Trophoblast cell (in vitro differentiated cells and primary cell): ENCODE results near the gene DNASE1L2.

Experiments used
- DNase-seq, 2 donors: peaks; one replicate each; pipeline ENCODE4 v3.0.0-alpha.2; 2016
- H2AFZ ChIP-seq: 2 replicates; pipeline ENCODE4 v1.6.1; 2013; ENCODE audit warnings: low read length, moderate library complexity, mild to moderate bottlenecking; ENCODE audit not compliant: insufficient read depth, poor library complexity
- H2AK5ac ChIP-seq: 2 replicates; pipeline ENCODE4 v1.6.1; 2013; ENCODE audit warnings: mild to moderate bottlenecking, low read length
- H2BK120ac ChIP-seq: 2 replicates; pipeline ENCODE4 v1.6.1; 2013; ENCODE audit warnings: low read length, mild to moderate bottlenecking, moderate library complexity; ENCODE audit not compliant: insufficient read depth, poor library complexity
- H2BK12ac ChIP-seq: 2 replicates; pipeline ENCODE4 v1.6.1; 2013; ENCODE audit warnings: mild to moderate bottlenecking, low read length, moderate library complexity
- H2BK5ac ChIP-seq: 2 replicates; pipeline ENCODE4 v1.6.1; 2013; ENCODE audit warnings: low read length, low read depth, moderate library complexity, mild to moderate bottlenecking; ENCODE audit not compliant: poor library complexity
- H3K14ac ChIP-seq: 2 replicates; pipeline ENCODE4 v1.6.1; 2013; ENCODE audit warnings: mild to moderate bottlenecking, low read length
- H3K18ac ChIP-seq: 2 replicates; pipeline ENCODE4 v1.6.1; 2013; ENCODE audit warnings: mild to moderate bottlenecking, low read length
- H3K23ac ChIP-seq: 2 replicates; pipeline ENCODE4 v1.6.1; 2013; ENCODE audit warnings: low read length
- H3K27ac ChIP-seq: 2 replicates; pipeline ENCODE4 v1.5.1; 2013; ENCODE audit warnings: low read depth, mild to moderate bottlenecking, inconsistent platforms, low read length, moderate library complexity
- H3K27me3 ChIP-seq: 2 replicates; pipeline ENCODE4 v1.6.1; 2013; ENCODE audit warnings: inconsistent platforms, mild to moderate bottlenecking, low read length, moderate library complexity; ENCODE audit not compliant: insufficient read depth
- H3K36me3 ChIP-seq, 2 experiments: 1 replicate in 1 of 2; 2 replicates in 1 of 2; pipeline ENCODE4 v1.6.1; 2013; ENCODE audit warnings: low read length in 2 of 2, mild to moderate bottlenecking in 2 of 2, moderate library complexity in 1 of 2; ENCODE audit not compliant: insufficient read depth in 2 of 2, control insufficient read depth in 1 of 2
- H3K4ac ChIP-seq: 2 replicates; pipeline ENCODE4 v1.6.1; 2013; ENCODE audit warnings: low read depth, mild to moderate bottlenecking, low read length, moderate library complexity
- H3K4me1 ChIP-seq, 2 experiments: 1 replicate in 1 of 2; 2 replicates in 1 of 2; pipeline ENCODE4 v1.6.1; 2013; ENCODE audit warnings: low read length in 2 of 2, mild to moderate bottlenecking in 2 of 2, moderate library complexity in 1 of 2; ENCODE audit not compliant: insufficient read depth in 2 of 2, control insufficient read depth in 1 of 2
- H3K4me2 ChIP-seq: 2 replicates; pipeline ENCODE4 v1.6.1; 2013; ENCODE audit warnings: inconsistent platforms, mild to moderate bottlenecking, low read length, moderate library complexity
- H3K4me3 ChIP-seq: 2 replicates; pipeline ENCODE4 v1.5.1; 2013; ENCODE audit warnings: mild to moderate bottlenecking, low read depth, low read length, inconsistent platforms
- H3K79me1 ChIP-seq: one replicate; pipeline ENCODE4 v1.6.1; 2013; ENCODE audit warnings: low read length
- H3K79me2 ChIP-seq: 2 replicates; pipeline ENCODE4 v1.6.1; 2013; ENCODE audit warnings: low read length, mild to moderate bottlenecking; ENCODE audit not compliant: control insufficient read depth, insufficient read depth, poor library complexity
- H3K9ac ChIP-seq: 2 replicates; pipeline ENCODE4 v1.6.1; 2013; ENCODE audit warnings: mild to moderate bottlenecking, low read length
- H3K9me3 ChIP-seq: 2 replicates; pipeline ENCODE4 v1.6.1; 2013; ENCODE audit warnings: low read depth, mild to moderate bottlenecking, control low read depth, inconsistent platforms, low read length; ENCODE audit not compliant: insufficient read depth
- H4K12ac ChIP-seq: 2 replicates; pipeline ENCODE4 v1.6.1; 2013; ENCODE audit warnings: low read depth, mild to moderate bottlenecking, low read length, moderate library complexity
- H4K8ac ChIP-seq: 2 replicates; pipeline ENCODE4 v1.6.1; 2013; ENCODE audit warnings: low read depth, mild to moderate bottlenecking, low read length, moderate library complexity
- H4K91ac ChIP-seq: one replicate; pipeline ENCODE4 v1.6.1; 2013; ENCODE audit warnings: low read depth, mild to moderate bottlenecking, low read length, moderate library complexity
- WGBS: extraction: QIAGEN DNeasy Blood & Tissue Kit; methylation state at CpG from one replicate; pipeline ENCODE4 v1.1.7; 2013; ENCODE audit warnings: missing lambda C conversion rate; ENCODE audit not compliant: insufficient read length, insufficient coverage; ENCODE audit errors: extremely low coverage; 5-methylcytosine and 5-hydroxymethylcytosine counted together

DNASE1L2 gene

DNA sequence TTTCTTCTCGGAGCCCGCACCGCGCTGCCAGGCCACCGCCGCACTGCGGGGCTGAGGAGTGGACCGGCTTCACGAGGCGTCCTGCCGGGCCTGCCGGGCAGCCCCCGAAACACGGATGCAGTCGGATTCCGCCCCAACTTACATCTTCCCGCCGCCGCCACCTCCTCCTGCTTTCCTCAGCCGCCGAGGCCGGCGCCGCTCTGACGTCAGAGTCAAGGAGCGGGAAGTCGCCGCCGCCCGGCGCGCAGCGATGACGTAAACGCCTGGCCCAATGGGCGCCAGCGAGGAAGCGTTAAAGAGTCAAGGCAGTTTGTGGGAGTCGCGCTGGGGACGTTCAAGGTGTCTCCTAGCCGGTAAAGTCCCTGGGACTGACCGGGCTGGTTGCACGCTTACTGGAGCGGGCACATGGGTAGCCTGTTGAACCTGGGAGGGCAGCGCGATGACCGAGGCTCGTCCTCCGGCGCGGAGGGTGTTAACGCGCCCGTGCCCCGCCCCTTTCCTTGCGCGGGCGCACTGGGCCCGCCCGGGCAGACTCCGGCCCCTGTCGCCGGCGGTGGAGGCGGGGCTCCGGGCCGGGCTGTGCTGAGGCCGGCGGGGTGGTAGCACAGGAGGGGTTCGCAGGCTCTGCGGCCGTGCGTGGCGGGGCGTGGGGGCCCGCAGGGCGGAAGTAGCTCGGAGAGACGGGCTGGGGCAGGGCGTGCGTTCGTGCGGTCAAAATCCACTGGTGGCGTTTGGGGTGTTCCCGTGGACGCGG, 31.8 kb downstream of the DNASE1L2 start, which contains the start of gene RNPS1:
TSS of gene RNPS1 (minus strand) at position 214 of the 754 bp plus-strand sequence. CDS start 3,483 bp downstream, outside the sequence.
- peak within 1 kb of the TSS; percentile 95 for H4K8ac ChIP-seq
- no CpG with 5 or more reads among the region's 88 CpGs for WGBS
- peaks cover 16 to 20% of the 10 kb centered on the region in 2 experiments for H3K36me3 ChIP-seq
- peak within 1 kb of the TSS; percentile 97 for H2BK5ac ChIP-seq
- peak within 1 kb of the TSS; percentile 94 for H2BK120ac ChIP-seq
- peak within 1 kb of the TSS; percentile 100 for H3K4me2 ChIP-seq
- peak within 1 kb of the TSS; percentile 78 for H4K12ac ChIP-seq
- H3K23ac ChIP-seq: no peak within 1 kb of the TSS
- H3K14ac ChIP-seq: peak within 1 kb of the TSS; percentile 95
- H2AK5ac ChIP-seq: peak within 1 kb of the TSS; percentile 95
- peaks cover 32% of the 10 kb centered on the region for H3K79me2 ChIP-seq
- no peaks in the 10 kb centered on the region for H3K9me3 ChIP-seq
- H3K79me1 ChIP-seq: peaks cover 15% of the 10 kb centered on the region
- peak within 1 kb of the TSS; percentile 95 for H3K18ac ChIP-seq
- peak within 1 kb of the TSS; percentile 97 for H3K9ac ChIP-seq
- DNase-seq: peak; percentile 95 to 99
- peak within 1 kb of the TSS; percentile 96 for H3K27ac ChIP-seq
- H3K4me3 ChIP-seq: peak within 1 kb of the TSS; percentile 88
- no peaks in the 10 kb centered on the region for H3K27me3 ChIP-seq
- peak within 1 kb of the TSS; percentile 93 for H2AFZ ChIP-seq
- H3K4ac ChIP-seq: peak within 1 kb of the TSS; percentile 97
- H4K91ac ChIP-seq: peak within 1 kb of the TSS; percentile 93
- peaks cover 3 to 9% of the 10 kb centered on the region in 2 experiments for H3K4me1 ChIP-seq
- H2BK12ac ChIP-seq: peak within 1 kb of the TSS; percentile 11

DNA sequence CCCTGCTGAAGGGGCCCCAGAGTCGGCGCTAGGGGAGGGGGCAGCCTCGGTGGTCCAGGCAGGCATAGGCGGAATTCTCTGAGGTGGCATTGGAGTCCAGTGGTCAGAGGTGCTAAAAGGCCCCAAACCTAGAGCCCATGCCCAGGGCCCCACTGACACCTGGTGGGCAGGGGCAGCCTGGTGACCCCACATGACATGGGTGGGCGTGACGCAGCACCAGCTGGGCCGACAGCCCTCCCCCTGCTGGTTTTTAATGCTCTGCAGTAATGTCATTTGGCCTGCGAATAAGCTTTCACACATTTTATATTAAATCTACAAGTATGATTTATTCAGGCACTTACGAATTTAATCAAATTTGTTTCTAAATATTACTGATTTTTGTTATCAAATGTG, 33.8 kb downstream of the DNASE1L2 start:
- no CpG with 5 or more reads among the region's 9 CpGs for WGBS
- Histone ChIP-seq H3K4ac (no peak overlapping the region), H3K23ac (no peak overlapping the region), H2AK5ac (no peak overlapping the region), H3K4me3 (no peak overlapping the region), H3K4me1 (peaks cover 3 to 9% of the 10 kb centered on the region in 2 experiments), H3K79me2 (peaks cover 24% of the 10 kb centered on the region), H3K36me3 (peaks cover 2 to 8% of the 10 kb centered on the region in 2 experiments), H3K27ac (no peak overlapping the region), H3K79me1 (peaks cover 15% of the 10 kb centered on the region), H3K9me3 (no peaks in the 10 kb centered on the region), H2BK120ac (no peak overlapping the region), H4K91ac (no peak overlapping the region), H3K14ac (no peak overlapping the region), H2AFZ (no peak overlapping the region), H3K27me3 (no peaks in the 10 kb centered on the region), H3K4me2 (no peak overlapping the region), H3K18ac (no peak overlapping the region), H2BK12ac (no peak overlapping the region), H2BK5ac (no peak overlapping the region), H4K8ac (no peak overlapping the region), H4K12ac (no peak overlapping the region), H3K9ac (no peak overlapping the region)
- no peak for DNase-seq

DNA sequence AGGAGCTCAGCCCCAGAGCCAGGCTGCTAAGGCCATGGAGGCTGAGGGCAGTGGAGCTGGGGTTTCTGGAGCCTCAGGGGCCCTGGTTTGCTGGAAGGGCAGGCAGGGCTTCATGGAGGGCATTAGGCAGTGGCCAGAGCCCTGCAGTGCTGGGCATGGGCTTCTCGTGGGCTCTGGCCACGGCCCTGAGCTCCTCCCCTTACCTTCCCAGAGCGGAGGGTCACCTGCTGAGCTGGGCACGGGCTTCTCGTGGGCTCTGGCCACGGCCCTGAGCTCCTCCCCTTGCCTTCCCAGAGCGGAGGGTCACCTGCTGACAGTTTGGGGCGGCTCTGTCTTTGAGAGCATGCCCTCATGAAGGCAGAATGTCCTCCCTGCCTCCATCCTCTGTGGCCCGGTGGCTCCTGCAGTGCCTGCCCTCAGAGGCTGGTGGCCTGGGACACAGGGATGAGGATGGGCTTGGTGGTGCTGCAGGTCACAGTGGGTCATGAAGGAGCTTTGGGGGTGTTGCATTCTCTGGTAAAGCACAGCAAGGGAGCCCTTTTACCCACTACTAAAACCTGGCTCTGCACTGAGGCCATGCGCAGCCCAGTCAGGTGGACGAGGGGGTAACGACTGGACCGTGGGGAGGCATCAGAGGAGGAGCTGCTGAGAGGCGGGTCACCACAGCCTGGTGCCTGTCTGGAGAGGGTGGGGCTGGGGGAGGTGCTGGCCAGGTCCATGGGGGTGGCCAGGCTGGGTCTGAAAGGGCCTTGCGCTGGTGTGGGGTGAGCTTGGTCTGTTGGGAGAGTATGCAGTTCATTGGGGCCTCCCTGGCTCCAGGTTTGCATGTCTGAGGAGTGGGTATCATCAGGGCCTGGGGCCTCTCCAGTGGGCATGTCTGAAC, 34.6 kb downstream of the DNASE1L2 start:
- Histone ChIP-seq H3K79me2 (peaks cover 21% of the 10 kb centered on the region), H2BK12ac (no peak overlapping the region), H3K14ac (no peak overlapping the region), H3K4me2 (no peak overlapping the region), H3K9ac (no peak overlapping the region), H2BK5ac (no peak overlapping the region), H3K27ac (no peak overlapping the region), H3K79me1 (peaks cover 15% of the 10 kb centered on the region), H3K4me3 (no peak overlapping the region), H4K91ac (no peak overlapping the region), H3K4ac (no peak overlapping the region), H3K23ac (no peak overlapping the region), H2AK5ac (no peak overlapping the region), H3K36me3 (peaks cover 2 to 7% of the 10 kb centered on the region in 2 experiments), H2AFZ (no peak overlapping the region), H3K27me3 (no peaks in the 10 kb centered on the region), H3K9me3 (no peaks in the 10 kb centered on the region), H3K4me1 (peaks cover 3 to 9% of the 10 kb centered on the region in 2 experiments), H3K18ac (no peak overlapping the region), H2BK120ac (no peak overlapping the region), H4K12ac (no peak overlapping the region), H4K8ac (no peak overlapping the region)
- WGBS: no CpG with 5 or more reads among the region's 15 CpGs
- DNase-seq: no peak

DNA sequence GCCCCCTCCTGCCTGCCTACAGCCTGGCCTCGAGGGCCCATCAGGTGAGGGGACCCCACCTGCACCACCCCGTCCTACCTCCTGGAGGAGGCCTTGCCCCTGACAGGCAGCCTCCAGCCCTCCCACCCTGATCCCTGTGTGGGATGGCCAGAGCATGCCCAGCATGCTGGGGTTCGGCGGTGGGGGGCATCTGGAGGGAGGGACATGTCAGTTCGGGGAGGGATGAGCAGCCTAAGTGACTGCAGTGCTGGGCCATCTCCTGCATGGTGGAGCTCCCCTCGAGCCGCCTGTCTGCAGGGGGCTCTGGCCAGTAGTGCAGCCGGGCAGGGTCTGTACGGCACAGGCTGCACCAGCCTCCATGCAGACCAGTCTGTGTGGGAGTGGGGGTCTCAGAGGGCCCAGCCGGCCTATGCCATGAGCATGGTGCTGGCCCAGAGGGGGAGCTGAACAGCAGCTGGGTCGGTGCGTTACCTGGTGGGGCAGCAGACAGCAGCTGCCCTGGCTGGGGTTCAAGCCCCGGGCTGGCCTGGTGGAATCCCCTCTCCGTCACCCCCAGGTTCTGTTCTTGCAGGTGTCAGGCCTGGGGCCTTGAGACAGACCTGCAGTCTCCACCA, 35.7 kb downstream of the DNASE1L2 start:
- Histone ChIP-seq H4K12ac (no peak overlapping the region), H4K8ac (no peak overlapping the region), H3K79me2 (peaks cover 16% of the 10 kb centered on the region), H2BK120ac (no peak overlapping the region), H3K18ac (no peak overlapping the region), H4K91ac (no peak overlapping the region), H2AFZ (no peak overlapping the region), H3K14ac (no peak overlapping the region), H3K4me3 (no peak overlapping the region), H3K23ac (no peak overlapping the region), H3K4me1 (peaks cover 3 to 7% of the 10 kb centered on the region in 2 experiments), H3K4ac (no peak overlapping the region), H3K36me3 (peaks cover 0 to 5% of the 10 kb centered on the region in 2 experiments), H3K9ac (no peak overlapping the region), H3K27me3 (no peaks in the 10 kb centered on the region), H2BK5ac (no peak overlapping the region), H3K9me3 (no peaks in the 10 kb centered on the region), H2BK12ac (no peak overlapping the region), H2AK5ac (no peak overlapping the region), H3K4me2 (no peak overlapping the region), H3K27ac (no peak overlapping the region), H3K79me1 (peaks cover 15% of the 10 kb centered on the region)
- DNase-seq: no peak
- WGBS: no CpG with 5 or more reads among the region's 14 CpGs
